ENCODE measurements around the gene KRTAP1-3.

DNA sequence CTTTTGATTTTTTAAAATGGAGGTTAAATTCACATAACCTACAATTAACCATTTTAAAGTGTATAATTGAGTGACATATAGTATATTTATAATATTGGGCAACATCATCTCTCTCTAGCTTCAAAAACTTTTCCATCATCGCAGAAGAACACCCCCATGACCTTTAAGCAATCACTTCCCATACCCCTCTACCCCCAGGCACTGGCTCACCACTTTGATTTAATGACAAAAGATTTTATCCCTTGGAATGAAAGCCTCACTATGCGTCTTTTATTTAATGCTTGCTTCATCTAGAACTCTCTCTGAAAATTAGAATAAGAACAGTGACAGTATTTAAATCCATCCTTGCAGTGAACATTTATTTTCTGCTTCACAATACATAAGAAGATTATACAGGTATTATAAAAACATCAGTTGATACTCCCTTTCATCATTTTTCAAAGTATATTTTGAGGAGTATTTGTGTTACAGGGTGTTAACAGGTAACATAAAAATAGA, 3.2 kb upstream of the KRTAP1-3 start:
- TF ChIP-seq, protein P1, sequence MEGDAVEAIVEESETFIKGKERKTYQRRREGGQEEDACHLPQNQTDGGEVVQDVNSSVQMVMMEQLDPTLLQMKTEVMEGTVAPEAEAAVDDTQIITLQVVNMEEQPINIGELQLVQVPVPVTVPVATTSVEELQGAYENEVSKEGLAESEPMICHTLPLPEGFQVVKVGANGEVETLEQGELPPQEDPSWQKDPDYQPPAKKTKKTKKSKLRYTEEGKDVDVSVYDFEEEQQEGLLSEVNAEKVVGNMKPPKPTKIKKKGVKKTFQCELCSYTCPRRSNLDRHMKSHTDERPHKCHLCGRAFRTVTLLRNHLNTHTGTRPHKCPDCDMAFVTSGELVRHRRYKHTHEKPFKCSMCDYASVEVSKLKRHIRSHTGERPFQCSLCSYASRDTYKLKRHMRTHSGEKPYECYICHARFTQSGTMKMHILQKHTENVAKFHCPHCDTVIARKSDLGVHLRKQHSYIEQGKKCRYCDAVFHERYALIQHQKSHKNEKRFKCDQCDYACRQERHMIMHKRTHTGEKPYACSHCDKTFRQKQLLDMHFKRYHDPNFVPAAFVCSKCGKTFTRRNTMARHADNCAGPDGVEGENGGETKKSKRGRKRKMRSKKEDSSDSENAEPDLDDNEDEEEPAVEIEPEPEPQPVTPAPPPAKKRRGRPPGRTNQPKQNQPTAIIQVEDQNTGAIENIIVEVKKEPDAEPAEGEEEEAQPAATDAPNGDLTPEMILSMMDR (IDR thresholded peaks at IDR 0.05): no peak
- no peak for TF ChIP-seq POLR2A (IDR thresholded peaks at IDR 0.05)
